ENCODE results near the gene FNBP1.

Gene FNBP1

DNA sequence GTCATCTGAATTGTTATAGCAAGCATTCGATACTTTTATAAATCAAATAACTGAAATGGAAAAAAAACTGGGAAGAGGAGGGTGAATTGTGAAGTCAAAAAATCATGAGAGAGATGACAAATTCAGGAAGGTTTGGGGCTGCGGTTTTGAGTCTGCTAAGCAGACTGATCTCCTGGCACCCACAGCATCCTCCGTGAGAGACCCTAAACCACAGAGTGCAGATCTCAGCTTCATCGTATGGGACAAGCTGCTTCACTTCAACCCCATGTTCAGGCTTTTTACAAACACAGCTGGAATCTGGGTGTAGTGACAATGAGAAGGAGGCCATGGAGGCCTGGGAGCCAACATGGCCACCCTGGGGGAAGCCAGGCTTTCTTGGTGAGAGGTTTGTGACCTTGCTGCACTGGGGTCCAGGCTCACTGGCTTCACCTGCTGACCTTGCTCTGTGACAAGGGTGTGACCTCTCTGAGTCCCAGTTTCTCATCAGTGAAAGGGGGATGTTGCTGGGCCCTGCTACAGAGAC is 188.3 kb downstream of the FNBP1 start:
- no peak for DNase-seq (ENCODE audit: low spot score)

DNA sequence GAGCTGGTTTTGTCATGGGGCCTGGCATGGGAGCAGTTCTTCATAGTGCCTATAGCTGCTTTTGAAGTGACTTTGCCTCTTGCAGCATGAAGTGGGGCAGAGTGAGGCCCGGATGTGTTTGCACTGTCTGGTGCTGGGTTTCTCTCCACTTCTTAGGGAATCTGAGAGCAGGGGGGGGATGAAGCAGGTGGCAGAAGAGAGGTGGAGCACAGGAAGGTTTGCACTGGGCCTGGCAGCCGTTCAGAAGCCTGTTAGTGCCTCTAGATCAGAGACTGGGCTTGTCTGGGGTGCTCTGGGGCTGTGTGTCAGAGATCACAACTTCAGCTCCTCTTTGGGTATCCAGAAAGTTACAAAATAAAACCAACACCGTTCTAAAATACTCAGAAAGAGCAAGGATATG is 189.4 kb downstream of the FNBP1 start:
- DNase-seq (ENCODE audit: low spot score) = no peak

DNA sequence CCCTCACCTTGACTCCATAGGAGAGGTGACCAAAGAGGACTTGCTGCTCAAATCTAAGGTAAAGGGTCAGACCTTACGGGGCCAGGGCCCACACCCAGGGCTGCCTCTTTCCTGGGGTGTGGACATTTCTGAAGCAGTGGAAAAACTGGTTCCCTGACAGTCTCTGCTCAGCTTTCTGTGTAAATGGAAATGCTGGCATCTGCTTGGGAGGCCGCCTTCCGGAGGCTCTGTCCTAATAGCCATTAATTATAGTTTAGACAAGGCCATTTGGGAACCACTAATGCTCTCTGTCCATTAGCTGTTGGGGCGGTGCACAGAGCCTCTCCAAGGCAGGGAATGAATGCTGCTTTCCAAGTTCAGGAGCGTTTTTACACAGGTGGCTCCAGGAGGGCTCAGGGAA is 190.4 kb downstream of the FNBP1 start:
- DNase-seq (ENCODE audit: low spot score) = no peak

- DNase-seq (ENCODE audit: low spot score) = no peak
These were observed 191.2 kb downstream of the FNBP1 start for GRCh38 chr9:129851821-129852220.

DNA sequence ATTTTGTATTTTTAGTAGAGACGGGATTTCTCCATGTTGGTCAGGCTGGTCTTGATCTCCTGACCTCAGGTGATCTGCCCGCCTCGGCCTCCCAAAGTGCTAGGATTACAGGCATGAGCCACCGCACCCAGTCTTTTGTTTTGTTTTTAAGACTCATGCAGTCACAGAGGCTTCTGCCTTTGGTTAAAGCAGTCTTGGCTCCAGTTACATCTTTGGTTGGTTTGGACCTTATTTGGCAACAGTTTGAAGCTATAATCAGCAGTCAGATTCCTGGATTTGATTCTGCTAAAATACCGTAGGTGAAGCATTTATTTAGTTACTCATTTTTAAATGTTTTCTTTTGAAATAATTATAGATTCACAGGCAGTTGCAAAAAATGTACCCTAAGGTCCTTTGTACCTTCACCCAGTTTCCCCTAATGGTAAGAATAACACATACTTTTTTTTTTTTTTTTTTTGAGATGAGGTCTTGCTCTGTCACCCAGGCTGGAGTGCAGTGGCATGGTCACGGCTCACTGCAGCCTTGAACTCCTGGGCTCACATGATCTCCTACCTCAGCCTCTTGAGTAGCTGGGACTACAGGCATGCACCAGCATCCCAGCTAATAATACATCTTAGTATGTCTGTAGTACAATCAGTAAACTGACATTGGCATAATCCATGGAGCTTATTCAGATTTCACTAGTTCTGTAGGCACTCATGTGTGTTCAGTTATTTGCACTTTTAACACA is 192.0 kb downstream of the FNBP1 start:
- no peak for DNase-seq (ENCODE audit: low spot score)

DNA sequence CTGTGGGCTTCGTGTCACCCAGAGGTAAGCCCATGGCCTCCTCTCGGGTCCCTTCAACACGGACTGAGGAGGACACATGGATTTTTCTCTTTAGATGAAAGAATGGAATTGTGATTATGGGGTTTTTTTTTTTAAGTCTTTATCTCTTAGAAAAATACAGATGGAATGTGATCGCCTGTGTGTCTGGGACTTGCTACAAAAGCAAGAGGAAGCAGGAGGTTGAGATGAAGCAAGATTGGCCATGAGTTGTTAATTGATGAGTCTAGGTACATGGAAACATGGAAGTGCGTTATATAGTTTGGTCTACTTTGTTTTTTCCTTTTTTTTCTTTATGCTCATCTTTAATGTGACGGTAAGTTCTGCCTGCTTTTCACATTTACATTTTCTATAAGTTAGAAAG is 193.1 kb downstream of the FNBP1 start:
- DNase-seq (ENCODE audit: low spot score) = no peak

GRCh38 chr9:129848712-129849441 is 194.1 kb downstream of the FNBP1 start:
- DNase-seq (ENCODE audit: low spot score) = no peak

DNA sequence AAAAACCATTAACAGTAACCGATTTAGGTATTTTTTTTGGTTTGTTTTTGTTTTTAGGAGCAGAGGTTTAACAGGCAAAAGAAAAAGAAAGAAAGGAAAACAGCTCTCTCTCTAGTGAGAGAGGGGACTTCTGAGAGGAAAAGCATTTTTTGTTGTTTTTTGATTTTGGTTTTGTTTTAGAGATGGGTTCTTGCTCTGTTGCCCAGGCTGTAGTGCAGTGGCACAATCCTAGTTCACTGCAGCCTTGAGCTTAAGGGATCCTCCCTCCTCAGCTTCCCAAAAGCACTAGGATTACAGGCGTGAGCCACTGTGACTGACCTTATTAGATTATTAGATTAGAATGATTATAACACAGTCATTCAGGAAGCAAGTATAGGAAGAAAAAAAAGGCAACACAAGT is 197.6 kb downstream of the FNBP1 start:
- DNase-seq (ENCODE audit: low spot score) = no peak

DNA sequence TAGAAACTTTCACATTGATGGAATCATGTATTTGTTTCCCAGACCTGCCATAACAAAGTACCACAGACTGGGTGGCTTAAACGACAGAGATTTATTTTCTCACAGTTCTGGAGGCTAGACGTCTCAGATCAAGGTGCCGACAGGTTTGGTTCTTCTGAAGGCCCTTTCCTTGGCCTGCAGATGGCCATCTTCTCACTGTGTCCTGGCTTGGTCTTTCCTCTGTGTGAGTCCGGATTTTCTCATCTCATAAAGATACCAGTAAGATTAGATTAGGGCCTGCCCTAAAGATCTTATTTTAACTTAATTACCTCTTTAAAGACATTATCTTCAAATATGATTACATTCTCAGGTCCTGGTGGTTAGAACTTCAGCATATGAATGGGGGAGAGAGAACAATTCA is 201.9 kb downstream of the FNBP1 start:
- no peak for DNase-seq (ENCODE audit: low spot score)

DNA sequence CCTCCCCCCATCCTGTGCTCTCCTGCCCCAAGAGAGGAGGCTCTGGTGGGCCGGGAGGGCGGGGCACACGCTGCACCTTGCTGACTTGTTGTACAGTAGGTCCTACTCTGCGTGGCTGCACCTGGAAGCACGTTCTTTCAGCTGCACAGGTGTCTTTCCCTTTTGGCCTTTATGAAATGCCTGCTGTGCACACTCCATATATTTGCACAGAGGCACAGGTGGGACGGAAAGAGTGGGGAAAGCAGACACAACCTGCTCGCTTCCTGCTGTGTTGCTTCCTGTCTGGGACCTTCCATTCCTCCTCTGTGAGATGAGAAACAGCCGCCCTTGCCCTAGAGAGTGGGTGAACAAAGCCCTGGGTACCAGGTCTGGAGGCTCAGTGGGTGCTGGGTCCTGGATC is 203.0 kb downstream of the FNBP1 start:
- DNase-seq (ENCODE audit: low spot score) = no peak

- no peak for DNase-seq (ENCODE audit: low spot score)
These were observed 203.5 kb downstream of the FNBP1 start for GRCh38 chr9:129839324-129840023.

DNA sequence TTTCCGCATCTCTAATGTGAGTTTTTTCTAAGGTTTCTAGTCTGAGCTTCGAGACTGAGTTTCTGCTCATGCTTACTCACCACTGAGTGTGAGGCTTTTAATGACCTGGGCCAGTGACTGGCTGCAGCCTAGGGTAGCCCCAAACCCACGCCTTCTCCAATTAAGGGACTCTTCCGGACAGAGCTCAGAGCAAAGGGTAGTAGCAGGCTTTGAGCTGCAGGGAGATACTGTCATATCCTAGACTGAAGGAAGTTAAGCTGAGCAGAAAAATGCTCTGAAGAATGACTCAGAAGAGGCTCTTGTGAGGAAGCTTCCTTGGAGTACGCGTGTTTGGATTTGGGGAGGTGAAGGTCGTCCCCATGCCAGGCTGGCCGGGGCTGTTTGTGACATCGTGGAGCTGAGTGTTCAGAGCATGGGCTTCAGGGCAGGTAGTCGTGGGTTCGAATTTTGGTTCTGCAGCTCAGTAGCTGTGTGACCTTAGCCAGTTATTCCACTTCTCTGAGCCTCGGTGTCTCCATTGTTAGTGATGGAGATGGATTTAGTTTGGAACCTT is 204.2 kb downstream of the FNBP1 start:
- no peak for DNase-seq (ENCODE audit: low spot score)
